ENCODE measurements around the gene CRB1.

Gene CRB1

DNA sequence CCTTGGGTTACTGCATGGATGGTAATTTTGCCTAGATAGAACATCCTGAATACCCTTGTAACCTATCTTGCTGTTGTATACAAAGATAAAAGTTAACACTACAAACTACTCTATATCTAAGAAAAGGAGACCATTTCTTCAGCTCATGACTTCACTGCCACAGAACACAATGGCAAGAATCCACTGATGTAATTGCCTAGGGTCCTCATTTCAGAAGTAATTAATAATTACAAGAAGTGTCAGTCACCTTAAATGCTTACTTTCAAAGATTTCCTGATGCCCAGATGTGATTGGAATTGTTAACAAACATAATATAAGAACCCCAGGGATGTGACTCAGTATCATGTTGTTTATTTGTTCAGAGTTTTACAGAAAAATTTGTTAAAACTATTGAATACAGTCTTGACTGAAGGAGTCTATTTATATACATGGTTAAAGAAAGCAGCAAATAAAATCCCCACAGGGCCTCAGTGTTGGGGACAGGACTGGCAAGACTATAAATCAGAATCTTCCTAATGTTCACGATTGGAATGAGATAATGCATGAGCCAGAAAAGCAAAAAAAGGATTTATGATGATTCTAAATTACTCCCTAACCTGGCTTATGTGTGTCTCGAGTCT lies 83.9 kb downstream of the CRB1 start:
- DNase-seq (ENCODE audit: extremely low read depth, insufficient read length): no peak
- H3K27me3 ChIP-seq (replicated peaks; ENCODE audit: control insufficient read depth, insufficient read depth, low read length): no peaks in the 10 kb centered on the region

DNA sequence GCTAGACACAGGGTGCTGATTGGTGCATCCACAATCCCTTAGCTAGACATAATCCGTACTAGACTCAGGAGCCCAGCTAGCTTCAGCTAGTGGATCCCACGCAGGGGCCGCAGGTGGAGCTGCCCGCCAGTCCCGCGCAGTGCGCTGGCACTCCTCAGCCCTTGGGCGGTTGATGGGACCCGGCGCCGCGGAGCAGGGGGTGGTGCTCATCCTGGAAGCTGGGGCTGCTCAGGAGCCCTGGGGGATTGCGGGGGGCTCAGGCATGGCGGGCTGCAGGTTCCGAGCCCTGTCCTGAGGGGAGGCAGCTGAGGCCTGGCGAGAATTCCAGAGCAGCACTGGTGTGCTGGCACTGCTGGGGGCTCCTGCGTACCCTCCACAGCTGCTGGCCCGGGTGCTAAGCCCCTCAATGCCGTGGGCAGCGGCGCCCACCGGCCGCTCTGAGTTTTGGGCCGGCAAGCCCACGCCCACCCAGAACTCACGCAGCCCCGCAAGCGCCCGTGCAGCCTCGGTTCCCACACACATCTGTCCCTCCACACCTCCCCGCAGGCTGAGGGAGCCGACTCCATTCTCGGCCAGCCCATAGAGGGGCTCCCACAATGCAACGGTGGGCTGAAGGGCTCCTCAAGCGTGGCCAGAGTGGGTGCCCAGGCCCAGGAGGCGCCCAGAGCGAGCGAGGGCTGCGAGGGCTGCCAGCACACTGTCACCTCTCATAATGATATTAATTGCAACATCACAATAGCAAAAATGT lies 87.4 kb downstream of the CRB1 start:
- Histone ChIP-seq H3K27me3 (replicated peaks; ENCODE audit: control insufficient read depth, insufficient read depth, low read length) (no peaks in the 10 kb centered on the region), H3K4me3 (replicated peaks; ENCODE audit: low read depth, low read length) (no peak overlapping the region), H3K36me3 (ENCODE audit: control insufficient read depth, insufficient read depth, low read length) (no peaks in the 10 kb centered on the region)
- TF ChIP-seq, protein P1, sequence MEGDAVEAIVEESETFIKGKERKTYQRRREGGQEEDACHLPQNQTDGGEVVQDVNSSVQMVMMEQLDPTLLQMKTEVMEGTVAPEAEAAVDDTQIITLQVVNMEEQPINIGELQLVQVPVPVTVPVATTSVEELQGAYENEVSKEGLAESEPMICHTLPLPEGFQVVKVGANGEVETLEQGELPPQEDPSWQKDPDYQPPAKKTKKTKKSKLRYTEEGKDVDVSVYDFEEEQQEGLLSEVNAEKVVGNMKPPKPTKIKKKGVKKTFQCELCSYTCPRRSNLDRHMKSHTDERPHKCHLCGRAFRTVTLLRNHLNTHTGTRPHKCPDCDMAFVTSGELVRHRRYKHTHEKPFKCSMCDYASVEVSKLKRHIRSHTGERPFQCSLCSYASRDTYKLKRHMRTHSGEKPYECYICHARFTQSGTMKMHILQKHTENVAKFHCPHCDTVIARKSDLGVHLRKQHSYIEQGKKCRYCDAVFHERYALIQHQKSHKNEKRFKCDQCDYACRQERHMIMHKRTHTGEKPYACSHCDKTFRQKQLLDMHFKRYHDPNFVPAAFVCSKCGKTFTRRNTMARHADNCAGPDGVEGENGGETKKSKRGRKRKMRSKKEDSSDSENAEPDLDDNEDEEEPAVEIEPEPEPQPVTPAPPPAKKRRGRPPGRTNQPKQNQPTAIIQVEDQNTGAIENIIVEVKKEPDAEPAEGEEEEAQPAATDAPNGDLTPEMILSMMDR (IDR thresholded peaks at IDR 0.05; ENCODE audit: insufficient read depth, low read length, poor library complexity, severe bottlenecking): no peak
- no peak for DNase-seq (ENCODE audit: extremely low read depth, insufficient read length)

More for the DNA sequence above, 83.9 kb downstream of the CRB1 start:
- TF ChIP-seq, protein P1 (IDR thresholded peaks at IDR 0.05; ENCODE audit: insufficient read depth, low read length, poor library complexity, severe bottlenecking): no peak
- Histone ChIP-seq H3K36me3 (ENCODE audit: control insufficient read depth, insufficient read depth, low read length) (no peaks in the 10 kb centered on the region), H3K4me3 (replicated peaks; ENCODE audit: low read depth, low read length) (no peak overlapping the region)

DNA sequence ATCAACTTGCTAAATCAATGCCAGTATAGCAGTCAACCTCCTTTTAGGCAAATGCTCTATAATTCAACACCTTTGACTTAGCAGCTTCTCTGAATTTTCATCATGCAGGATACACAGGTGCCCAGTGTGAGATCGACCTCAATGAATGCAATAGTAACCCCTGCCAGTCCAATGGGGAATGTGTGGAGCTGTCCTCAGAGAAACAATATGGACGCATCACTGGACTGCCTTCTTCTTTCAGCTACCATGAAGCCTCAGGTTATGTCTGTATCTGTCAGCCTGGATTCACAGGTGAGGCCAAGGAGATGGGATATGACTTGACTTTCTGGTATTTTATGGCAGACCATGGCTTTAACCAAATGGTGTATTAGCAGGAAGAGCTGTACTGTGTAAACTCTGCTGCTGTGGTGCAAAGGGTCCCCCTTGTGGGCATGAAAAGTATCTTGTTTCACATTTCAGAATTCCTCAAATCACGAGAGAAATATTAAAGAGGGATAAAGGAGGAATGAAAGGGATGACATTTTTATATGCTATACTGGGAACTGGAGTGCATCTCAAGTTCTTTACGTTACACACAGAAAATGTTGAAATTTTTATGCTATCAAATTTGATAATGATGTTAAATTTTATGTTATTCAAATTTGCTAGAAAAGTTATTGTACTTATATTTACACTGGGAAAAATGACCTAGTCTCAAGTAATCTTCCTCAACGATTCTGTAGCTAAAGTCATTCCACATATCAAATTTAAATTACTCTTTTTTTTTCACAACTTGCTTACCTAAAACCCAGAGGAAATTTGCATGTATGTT lies 88.9 kb downstream of the CRB1 start:
- TF ChIP-seq, protein P1 (IDR thresholded peaks at IDR 0.05; ENCODE audit: insufficient read depth, low read length, poor library complexity, severe bottlenecking): peak; percentile 63

DNA sequence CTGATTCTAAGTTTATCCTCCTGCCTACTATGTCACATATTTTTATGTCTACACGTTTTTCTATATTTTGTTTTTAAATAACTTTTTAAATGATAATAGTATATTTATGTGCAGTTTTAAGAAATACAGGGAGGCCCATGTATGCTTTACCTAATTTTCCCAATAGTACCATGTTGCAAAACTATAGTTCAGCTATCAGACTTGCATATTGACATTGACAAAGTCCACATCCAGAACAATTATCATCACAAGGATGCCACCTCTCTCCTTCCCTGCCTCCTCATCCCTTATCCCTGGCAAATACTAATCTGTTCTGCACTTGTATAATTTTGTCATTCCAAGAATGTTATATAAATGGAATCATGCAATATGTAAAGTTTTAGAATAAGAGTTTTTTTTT lies 90.9 kb downstream of the CRB1 start:
- TF ChIP-seq, protein P1 (IDR thresholded peaks at IDR 0.05; ENCODE audit: insufficient read depth, low read length, poor library complexity, severe bottlenecking): no peak
- DNase-seq (ENCODE audit: extremely low read depth, insufficient read length): no peak
- H3K4me3 ChIP-seq (replicated peaks; ENCODE audit: low read depth, low read length): no peak overlapping the region

More for the DNA sequence above, 88.9 kb downstream of the CRB1 start:
- Histone ChIP-seq H3K4me3 (replicated peaks; ENCODE audit: low read depth, low read length) (no peak overlapping the region), H3K27me3 (replicated peaks; ENCODE audit: control insufficient read depth, insufficient read depth, low read length) (no peaks in the 10 kb centered on the region), H3K36me3 (ENCODE audit: control insufficient read depth, insufficient read depth, low read length) (no peaks in the 10 kb centered on the region)
- no peak for DNase-seq (ENCODE audit: extremely low read depth, insufficient read length)

GRCh38 chr1:197360068-197360467 lies 92.0 kb downstream of the CRB1 start:
- no peak for DNase-seq (ENCODE audit: extremely low read depth, insufficient read length)
- no peaks in the 10 kb centered on the region for H3K27me3 ChIP-seq (replicated peaks; ENCODE audit: control insufficient read depth, insufficient read depth, low read length)
- TF ChIP-seq, protein P1 (IDR thresholded peaks at IDR 0.05; ENCODE audit: insufficient read depth, low read length, poor library complexity, severe bottlenecking): no peak
- H3K36me3 ChIP-seq (ENCODE audit: control insufficient read depth, insufficient read depth, low read length): no peaks in the 10 kb centered on the region
- no peak overlapping the region for H3K4me3 ChIP-seq (replicated peaks; ENCODE audit: low read depth, low read length)

More for the DNA sequence above, 90.9 kb downstream of the CRB1 start:
- Histone ChIP-seq H3K36me3 (ENCODE audit: control insufficient read depth, insufficient read depth, low read length) (no peaks in the 10 kb centered on the region), H3K27me3 (replicated peaks; ENCODE audit: control insufficient read depth, insufficient read depth, low read length) (no peaks in the 10 kb centered on the region)

All from GM06990 (cell line).